H1 (cell line): ENCODE measurements around the gene C3orf49. TPM values are rescaled to one million over a fixed set of nuclear protein-coding genes. Genes with fewer than 3 reads are reported as not detected.

Source experiments
- CTCF ChIA-PET: fragments of 300-600 bp; sonication (Branson Sonifier 250); formaldehyde crosslinking; loops from one replicate; lab custom pipeline; 2021; ENCODE audit not compliant: partially characterized antibody; lab: Charles Lee
- POLR2A ChIA-PET: fragments of 300-600 bp; sonication (Branson Sonifier 250); formaldehyde crosslinking; loops from one replicate; lab custom pipeline; 2021; ENCODE audit warnings: inconsistent platforms; ENCODE audit not compliant: partially characterized antibody; lab: Charles Lee
- DNase-seq, 2 experiments: peaks; one replicate each; pipeline versions ENCODE4 v3.0.0 to v3.0.0-alpha.2; 2010 to 2022; ENCODE audit warnings: low spot score in 2 of 2, low read depth in 1 of 2, mixed read lengths in 1 of 2
- FAIRE-seq: peaks from 2 replicates; lab custom pipeline; 2011; peaks lifted over from hg19 to GRCh38; lab: Jason Lieb, UNC
- H2AFZ ChIP-seq: 2 replicates; pipeline ENCODE4 v1.8.1; 2012; ENCODE audit warnings: low read length, inconsistent platforms
- H2AK5ac ChIP-seq: 2 replicates; pipeline ENCODE4 v1.6.1; 2013; ENCODE audit warnings: low read depth, low read length
- H2BK120ac ChIP-seq: replicated peaks from 2 replicates; pipeline ENCODE3; 2013; ENCODE audit warnings: low read depth, low read length, inconsistent platforms
- H2BK12ac ChIP-seq: 2 replicates; pipeline ENCODE4 v1.6.1; 2013; ENCODE audit warnings: low read depth, low read length
- H2BK15ac ChIP-seq: 2 replicates; pipeline ENCODE4 v1.6.1; 2013; ENCODE audit warnings: low read length
- H2BK20ac ChIP-seq: 2 replicates; pipeline ENCODE4 v1.6.1; 2013; ENCODE audit warnings: low read length
- H2BK5ac ChIP-seq: 2 replicates; pipeline ENCODE4 v1.6.1; 2013; ENCODE audit warnings: low read depth, low read length
- H3K14ac ChIP-seq: 2 replicates; pipeline ENCODE4 v1.6.1; 2013; ENCODE audit warnings: inconsistent platforms; ENCODE audit not compliant: insufficient read length
- H3K18ac ChIP-seq: 2 replicates; pipeline ENCODE4 v1.6.1; 2013; ENCODE audit warnings: low read length; ENCODE audit errors: extremely low read depth
- H3K23ac ChIP-seq: 2 replicates; pipeline ENCODE4 v1.6.1; 2013; ENCODE audit warnings: inconsistent platforms; ENCODE audit not compliant: insufficient read length
- H3K23me2 ChIP-seq: 2 replicates; pipeline ENCODE4 v1.6.1; 2013; ENCODE audit warnings: low read depth, low read length
- H3K27ac ChIP-seq: 2 replicates; pipeline ENCODE4 v1.6.1; 2011; ENCODE audit warnings: low read depth, low read length, inconsistent platforms
- H3K27me3 ChIP-seq, 4 experiments: replicated peaks in 1 of 4; 1 replicate in 1 of 4; 2 replicates in 3 of 4; pipeline versions ENCODE4 v1.6.1 to v1.8.1; 2011 to 2013; ENCODE audit warnings: low read length in 3 of 4, mild to moderate bottlenecking in 3 of 4, inconsistent platforms in 2 of 4, mixed read lengths in 2 of 4, moderate library complexity in 1 of 4; ENCODE audit not compliant: control insufficient read depth in 3 of 4, insufficient read depth in 3 of 4; ENCODE audit errors: extremely low read depth in 1 of 4
- H3K36me3 ChIP-seq, 4 experiments: 2 replicates each; pipeline versions ENCODE4 v1.6.1 to v1.8.1; 2011 to 2013; ENCODE audit warnings: mild to moderate bottlenecking in 4 of 4, low read length in 3 of 4, moderate library complexity in 2 of 4, control low read depth in 1 of 4, inconsistent platforms in 1 of 4; ENCODE audit not compliant: insufficient read depth in 4 of 4, control insufficient read depth in 2 of 4
- H3K4ac ChIP-seq: replicated peaks from 2 replicates; pipeline ENCODE3; 2013; ENCODE audit warnings: low read length, low read depth, mixed read lengths, inconsistent platforms; ENCODE audit not compliant: insufficient read length
- H3K4me1 ChIP-seq, 4 experiments: replicated peaks in 1 of 4; 1 replicate in 1 of 4; 2 replicates in 3 of 4; pipeline versions ENCODE4 v1.6.1 to v1.8.1; 2011 to 2013; ENCODE audit warnings: low read length in 3 of 4, inconsistent platforms in 2 of 4, mixed read lengths in 1 of 4; ENCODE audit not compliant: insufficient read depth in 4 of 4, control insufficient read depth in 3 of 4
- H3K4me2 ChIP-seq, 2 experiments: 2 replicates each; pipeline versions ENCODE4 v1.6.1 to v1.8.1; 2011 to 2013; ENCODE audit warnings: low read depth in 2 of 2, low read length in 2 of 2, control low read depth in 1 of 2, inconsistent platforms in 1 of 2, mild to moderate bottlenecking in 1 of 2; ENCODE audit not compliant: insufficient read depth in 1 of 2
- H3K4me3 ChIP-seq, 4 experiments: fragments of 200-600, 300-600 bp in 1 of 4; sonication (generic), shearing (Covaris generic), sonication (Bioruptor Twin) in 1 of 4; 2 replicates each; pipeline versions ENCODE4 v1.5.1 to v1.8.1; 2011 to 2016; ENCODE audit warnings: low read length in 4 of 4, low read depth in 3 of 4, control low read depth in 2 of 4, inconsistent platforms in 2 of 4, mild to moderate bottlenecking in 2 of 4, mixed read lengths in 1 of 4, moderate library complexity in 1 of 4; ENCODE audit not compliant: insufficient read depth in 2 of 4; ENCODE audit errors: extremely low read depth in 1 of 4
- H3K56ac ChIP-seq: replicated peaks from 2 replicates; pipeline ENCODE3; 2013; ENCODE audit warnings: low read depth, mild to moderate bottlenecking, mixed read lengths, low read length, inconsistent platforms; ENCODE audit not compliant: insufficient read length
- H3K79me1 ChIP-seq: 2 replicates; pipeline ENCODE4 v1.6.1; 2013; ENCODE audit warnings: low read depth, low read length, control low read depth
- H3K79me2 ChIP-seq, 2 experiments: 2 replicates each; pipeline versions ENCODE4 v1.6.1 to v1.8.1; 2012 to 2013; ENCODE audit warnings: low read length in 2 of 2, mild to moderate bottlenecking in 2 of 2, inconsistent platforms in 1 of 2; ENCODE audit not compliant: insufficient read depth in 2 of 2, control insufficient read depth in 1 of 2
- H3K9ac ChIP-seq, 4 experiments: replicated peaks in 1 of 4; 1 replicate in 1 of 4; 2 replicates in 3 of 4; pipeline versions ENCODE4 v1.6.1 to v1.8.1; 2011 to 2013; ENCODE audit warnings: low read depth in 3 of 4, low read length in 3 of 4, control low read depth in 2 of 4, mild to moderate bottlenecking in 2 of 4, moderate library complexity in 2 of 4, inconsistent platforms in 1 of 4; ENCODE audit errors: extremely low read depth in 1 of 4
- H3K9me3 ChIP-seq, 2 experiments: 2 replicates each; pipeline versions ENCODE4 v1.6.1 to v1.8.1; 2012 to 2013; ENCODE audit warnings: mild to moderate bottlenecking in 2 of 2, moderate library complexity in 2 of 2, control low read depth in 1 of 2, inconsistent platforms in 1 of 2, low read depth in 1 of 2, low read length in 1 of 2, mixed read lengths in 1 of 2; ENCODE audit not compliant: insufficient read depth in 2 of 2
- H4K20me1 ChIP-seq, 2 experiments: replicated peaks in 1 of 2; 2 replicates each; pipeline versions ENCODE3 to v1.8.1; 2011 to 2013; ENCODE audit warnings: inconsistent platforms in 2 of 2, low read length in 2 of 2, mild to moderate bottlenecking in 1 of 2; ENCODE audit not compliant: insufficient read depth in 2 of 2, control insufficient read depth in 1 of 2
- H4K5ac ChIP-seq: 2 replicates; pipeline ENCODE4 v1.6.1; 2013; ENCODE audit warnings: low read length, low read depth, mixed read lengths, inconsistent platforms; ENCODE audit not compliant: insufficient read length
- H4K8ac ChIP-seq: 2 replicates; pipeline ENCODE4 v1.8.0; 2013; ENCODE audit warnings: mild to moderate bottlenecking, moderate library complexity, low read length, inconsistent platforms; ENCODE audit not compliant: insufficient read depth; ENCODE audit errors: extremely low read depth
- H4K91ac ChIP-seq: replicated peaks from 2 replicates; pipeline ENCODE3; 2013; ENCODE audit warnings: low read length, mixed read lengths, inconsistent platforms; ENCODE audit not compliant: insufficient read length
- ATF3 ChIP-seq: IDR thresholded peaks from 2 replicates; pipeline ENCODE4 v1.6.1; 2011; ENCODE audit warnings: low read depth, mild to moderate bottlenecking, low read length; ENCODE audit not compliant: insufficient read depth
- BCL11A ChIP-seq, 2 experiments: IDR thresholded peaks; one replicate each; pipeline ENCODE4 v1.6.1; 2011; ENCODE audit warnings: low read depth in 2 of 2, low read length in 2 of 2, mild to moderate bottlenecking in 2 of 2
- CEBPB ChIP-seq: IDR thresholded peaks from 2 replicates; pipeline ENCODE4 v1.6.1; 2012; ENCODE audit warnings: low read depth, low read length
- CHD1 ChIP-seq: IDR thresholded peaks from 2 replicates; pipeline ENCODE4 v1.6.1; 2012; ENCODE audit warnings: low read depth, low read length, improper control_type of control experiment
- EZH2 ChIP-seq: fragments of 200-600 bp; sonication (generic); IDR thresholded peaks from 2 replicates; pipeline ENCODE4 v1.7.1; 2012; ENCODE audit warnings: low read depth, mild to moderate bottlenecking, moderate library complexity, low read length, inconsistent platforms; ENCODE audit not compliant: severe bottlenecking
- GTF2F1 ChIP-seq: IDR thresholded peaks from 2 replicates; pipeline ENCODE4 v1.6.1; 2012; ENCODE audit warnings: low read depth, low read length, improper control_type of control experiment, borderline replicate concordance
- JUN ChIP-seq: IDR thresholded peaks from 2 replicates; pipeline ENCODE4 v1.6.1; 2011; ENCODE audit warnings: low read depth, mild to moderate bottlenecking, improper control_type of control experiment, low read length
- KDM4A ChIP-seq: IDR thresholded peaks from one replicate; pipeline ENCODE4 v1.7.1; 2012; ENCODE audit warnings: low read depth, mild to moderate bottlenecking, moderate library complexity, low read length, inconsistent platforms; ENCODE audit not compliant: severe bottlenecking
- PHF8 ChIP-seq: fragments of 200-600 bp; sonication (generic); conservative IDR thresholded peaks from 2 replicates; pipeline ENCODE4 v1.7.1; 2012; ENCODE audit warnings: low read depth, mild to moderate bottlenecking, inconsistent platforms, low read length, moderate library complexity
- POU5F1 ChIP-seq: IDR thresholded peaks from 2 replicates; pipeline ENCODE4 v1.6.1; 2011; ENCODE audit warnings: low read depth, mild to moderate bottlenecking, low read length, moderate library complexity
- SUZ12 ChIP-seq: fragments of 200-600 bp; sonication (generic); IDR thresholded peaks from 2 replicates; pipeline ENCODE4 v1.6.1; 2012; ENCODE audit warnings: mild to moderate bottlenecking, inconsistent platforms, low read length, moderate library complexity, mixed read lengths
- TCF12 ChIP-seq: IDR thresholded peaks from 2 replicates; pipeline ENCODE4 v1.6.1; 2011; ENCODE audit warnings: low read depth, mild to moderate bottlenecking, low read length
- WGBS, 2 experiments: shearing (Covaris generic) in 1 of 2; methylation state at CpG; one replicate each; pipeline versions ENCODE4 v1.1.6 to v1.1.7; 2013 to 2015; ENCODE audit warnings: low lambda C conversion rate in 2 of 2, mixed read lengths in 2 of 2, inconsistent platforms in 1 of 2, low coverage in 1 of 2, missing lambda C conversion rate in 1 of 2; ENCODE audit not compliant: insufficient replicate concordance in 2 of 2, insufficient coverage in 1 of 2, insufficient read length in 1 of 2; ENCODE audit errors: extremely low coverage in 1 of 2, missing lambda C conversion rate in 1 of 2; 5-methylcytosine and 5-hydroxymethylcytosine counted together
- polyA plus RNA-seq, 7 experiments: library from polyadenylated mRNA; depleted of rRNA in 3 of 7; stranded (reverse) in 5 of 7; unstranded in 2 of 7; fragments of >200 nt in 5 of 7; fragments of 200-250 nt in 2 of 7; gene quantifications; 1 replicate in 5 of 7; 2 replicates in 1 of 7; 4 replicates in 1 of 7; pipeline versions ENCODE4 v1.2.1 to v1.2.3, GENCODE V29; 2011 to 2013; ENCODE audit warnings: missing spikeins in 2 of 7, mixed read lengths in 2 of 7
- total RNA-seq: library from RNA; stranded (reverse); fragmentation: NEBNext Ultra II Directional; extraction: Animal tissue kit (Norgen Biotek cat#: 25700); gene quantifications from 2 replicates; pipeline ENCODE4 v1.2.1, GENCODE V29; 2021

C3orf49 gene
- total and polyA plus RNA-seq, 2 of the 8 experiments (the other 6 are each of a cell fraction or from before 2014, with no cell fraction given) = not detected

DNA sequence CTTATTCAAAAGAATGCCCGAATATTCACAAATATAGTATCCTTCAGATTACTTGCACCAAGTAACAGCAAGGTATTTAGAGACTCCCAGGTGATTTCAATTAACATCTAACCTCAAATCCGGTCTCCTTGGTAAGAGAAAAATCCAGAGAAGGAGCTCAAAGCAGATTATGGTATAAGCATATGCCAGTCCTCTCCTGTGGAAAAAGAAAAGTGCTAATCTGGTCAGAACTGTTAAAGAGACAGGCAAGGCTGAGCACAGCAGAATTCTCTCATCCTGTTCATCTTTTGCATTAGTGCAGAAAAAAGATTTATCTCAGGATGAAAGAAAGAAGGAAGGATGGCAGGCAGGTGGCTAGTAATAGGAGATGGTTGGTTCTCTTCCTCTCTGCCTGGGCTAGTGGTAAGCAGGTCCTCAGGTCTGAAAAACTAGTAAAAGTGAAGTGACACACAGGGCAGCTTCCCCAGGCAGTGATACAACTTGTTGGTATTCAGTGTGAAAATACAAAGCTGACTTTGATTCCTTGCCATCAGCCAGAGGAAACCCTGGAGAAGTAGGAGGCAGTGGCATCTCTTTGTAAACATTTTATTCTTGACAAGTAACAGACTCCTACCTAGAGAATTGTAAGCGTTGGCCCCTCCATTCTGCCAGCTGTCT lies 58.8 kb downstream of the C3orf49 start:
- ChIA-PET CTCF (interaction anchor here (1.1 to 1.4 kb wide), 2 partner anchors 15 to 26 kb away, joined by 4 to 5 read pairs; no protein-coding TSS in a partner anchor), POLR2A (interaction anchor here (1.1 to 1.6 kb wide), 4 partner anchors 10 to 34 kb away, joined by 3 to 6 read pairs (median 5); partner anchors contain the start of gene SCAANT1)
- Histone ChIP-seq H2BK12ac (no peak overlapping the region), H3K9ac (no peak overlapping the region), H3K79me2 (peaks cover 0 to 53% of the 10 kb centered on the region in 2 experiments; a peak in 3 of 4 replicates), H3K4me2 (no peak overlapping the region), H2AK5ac (no peak overlapping the region), H4K91ac (no peak overlapping the region), H3K4ac (no peak overlapping the region), H2BK120ac (no peak overlapping the region), H3K27me3 (no peaks in the 10 kb centered on the region), H3K14ac (no peak overlapping the region), H3K27ac (no peak overlapping the region), H2AFZ (no peak overlapping the region), H3K36me3 (no peaks in the 10 kb centered on the region), H3K18ac (no peak overlapping the region), H3K56ac (no peak overlapping the region), H3K23ac (no peak overlapping the region), H3K23me2 (no peaks in the 10 kb centered on the region), H4K8ac (no peak overlapping the region), H2BK5ac (no peak overlapping the region), H3K4me1 (peaks cover 2 to 9% (median 7%) of the 10 kb centered on the region in 4 experiments; a peak in 5 of 7 replicates), H3K79me1 (no peaks in the 10 kb centered on the region; the same call in none of the 2 replicates), H3K4me3 (no peak overlapping the region), H3K9me3 (no peaks in the 10 kb centered on the region), H4K5ac (no peak overlapping the region), H2BK15ac (no peak overlapping the region), H4K20me1 (peaks cover 2 to 3% of the 10 kb centered on the region in 2 experiments), H2BK20ac (no peak overlapping the region)
- FAIRE-seq (no peak), DNase-seq (no peak)
- WGBS, 2 experiments = 78% methylated on average over 3 of the region's 3 CpGs; no CpG with 5 or more reads in 1 of the 2 experiments
- no peak for TF ChIP-seq POU5F1
- TF ChIP-seq KDM4A = no peak
- TF ChIP-seq PHF8 = no peak
- no peak for TF ChIP-seq CHD1
- no peak for TF ChIP-seq BCL11A (IDR thresholded peaks at IDR 0.05; ENCODE audit: low read depth in 2 of 2, low read length in 2 of 2)
- no peak for TF ChIP-seq SUZ12
- TF ChIP-seq CEBPB = no peak
- no peak for TF ChIP-seq GTF2F1
- no peak for TF ChIP-seq EZH2
- TF ChIP-seq ATF3 = no peak
- TF ChIP-seq JUN = no peak
- no peak for TF ChIP-seq TCF12
